Erythroblast (primary cell): ENCODE results near the gene LY9.

Experiments used
- GATA1 ChIP-seq: IDR thresholded peaks from 2 replicates; pipeline ENCODE4 v1.6.1; 2011; ENCODE audit warnings: low read depth, mild to moderate bottlenecking, control low read depth, low read length, moderate library complexity
- POLR2A ChIP-seq: IDR thresholded peaks from 2 replicates; pipeline ENCODE4 v1.6.1; 2011; ENCODE audit warnings: mild to moderate bottlenecking, low read length

- no peak for TF ChIP-seq POLR2A
- no peak for TF ChIP-seq GATA1
These were observed 57.8 kb downstream of the LY9 start for GRCh38 chr1:160853754-160854153.
